Bone marrow (tissue), 2 donors: ENCODE results near the gene PLA2G12B.

ENCODE experiments used
- DNase-seq, 2 donors: peaks; one replicate each; lab custom pipeline; 2025; lab: John Stamatoyannopoulos, UW

The PLA2G12B gene

DNA sequence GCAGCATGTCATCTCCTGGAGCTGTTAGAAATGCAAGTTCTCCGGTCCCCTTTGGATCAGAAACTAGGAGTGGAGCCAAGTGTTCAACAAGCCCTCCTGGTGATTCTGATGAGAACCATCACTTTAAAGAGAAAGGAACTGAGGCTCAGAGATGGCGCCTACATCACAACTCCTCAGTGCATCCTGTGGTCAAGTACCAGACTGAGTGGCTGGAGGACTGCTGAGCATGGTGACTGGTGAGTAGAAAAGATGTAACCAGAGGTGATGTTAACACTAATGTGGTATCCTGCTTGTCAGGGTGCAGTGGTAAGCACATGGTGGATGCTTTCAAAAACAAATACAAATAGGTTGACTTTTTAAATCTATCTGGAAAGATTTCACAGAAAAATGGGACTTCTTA is 64.5 kb downstream of the PLA2G12B start:
- no peak for DNase-seq

DNA sequence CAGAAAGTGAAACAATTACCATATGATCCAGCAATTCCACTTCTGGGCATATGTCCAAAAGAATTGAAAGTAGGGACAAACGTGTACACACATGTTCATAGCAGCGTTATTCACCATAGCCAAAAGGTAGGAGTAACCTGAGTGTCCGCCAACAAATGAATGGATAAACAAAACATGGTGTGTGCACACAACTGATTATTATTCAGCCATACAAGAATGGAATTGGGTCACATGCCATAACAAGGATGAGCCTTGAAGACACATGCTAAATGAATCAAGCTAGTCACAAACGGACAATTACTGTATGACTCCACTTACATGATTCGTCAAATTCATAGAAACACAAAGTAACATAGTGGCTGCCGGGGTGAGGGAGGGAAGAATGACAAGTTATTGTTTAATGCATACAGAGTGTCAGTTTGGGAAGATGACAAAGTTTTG is 65.2 kb downstream of the PLA2G12B start:
- no peak for DNase-seq

DNA sequence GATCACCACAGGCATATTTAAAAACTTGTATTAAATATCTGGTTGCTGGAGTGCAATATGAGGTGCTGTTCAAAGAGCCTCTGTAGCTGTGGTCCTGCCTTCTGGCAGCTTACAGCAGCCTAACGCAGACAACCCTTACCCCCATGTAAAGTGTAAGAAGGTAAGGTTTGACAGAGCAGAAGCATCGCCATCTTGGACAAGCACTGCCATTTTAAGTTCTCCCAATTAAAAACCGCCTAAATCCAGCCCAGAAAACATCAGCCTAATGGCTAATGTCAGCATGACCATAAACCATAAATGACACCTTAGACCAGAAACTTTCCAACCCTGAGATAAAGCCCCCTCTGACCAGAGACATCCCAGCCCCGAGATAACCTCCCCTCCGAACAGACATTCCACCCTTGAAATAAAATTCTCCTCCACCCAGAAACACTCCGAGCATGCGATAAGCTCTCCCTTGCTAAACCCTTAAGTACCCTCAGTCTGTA is 66.4 kb downstream of the PLA2G12B start:
- DNase-seq: no peak

DNA sequence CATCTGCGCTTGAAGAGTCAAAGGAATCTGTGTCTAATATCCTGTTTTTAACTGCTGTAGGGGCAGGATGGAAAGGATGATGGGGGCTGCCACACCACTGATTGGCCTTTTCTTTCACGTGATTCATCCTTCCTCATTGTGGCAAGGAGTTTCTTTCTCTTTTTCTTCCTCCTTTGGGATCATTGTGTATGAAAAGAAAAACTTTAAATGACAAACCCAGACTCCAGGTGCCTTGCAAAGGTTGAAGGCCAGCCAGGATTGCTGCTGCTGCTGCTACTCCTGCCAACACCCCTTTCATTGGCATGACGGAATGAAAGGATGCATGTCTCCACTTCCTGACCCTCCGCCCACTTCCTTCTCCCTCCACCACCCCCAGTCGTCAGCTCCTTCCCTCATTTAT is 67.6 kb downstream of the PLA2G12B start:
- DNase-seq: peak in 1 of 2 donors; percentile 65

DNA sequence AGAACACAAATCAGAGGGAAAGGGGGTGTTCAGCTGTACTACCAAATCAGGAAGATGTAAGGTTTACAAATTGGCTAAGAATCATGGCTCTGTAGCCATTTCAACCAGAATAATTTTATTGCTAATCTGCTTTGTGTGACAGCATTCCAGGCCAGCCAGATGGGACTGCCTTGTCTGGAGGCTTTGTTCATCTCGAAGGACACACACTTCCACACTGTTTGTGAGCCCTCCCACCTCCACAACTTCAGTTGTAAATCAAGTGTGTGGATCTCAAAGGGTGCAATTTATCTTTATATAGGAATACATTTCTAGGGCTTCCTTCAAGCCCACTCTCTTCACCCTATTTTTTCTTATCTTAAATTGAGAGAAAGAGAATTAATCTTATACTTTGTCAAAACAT is 68.0 kb downstream of the PLA2G12B start:
- no peak for DNase-seq

DNA sequence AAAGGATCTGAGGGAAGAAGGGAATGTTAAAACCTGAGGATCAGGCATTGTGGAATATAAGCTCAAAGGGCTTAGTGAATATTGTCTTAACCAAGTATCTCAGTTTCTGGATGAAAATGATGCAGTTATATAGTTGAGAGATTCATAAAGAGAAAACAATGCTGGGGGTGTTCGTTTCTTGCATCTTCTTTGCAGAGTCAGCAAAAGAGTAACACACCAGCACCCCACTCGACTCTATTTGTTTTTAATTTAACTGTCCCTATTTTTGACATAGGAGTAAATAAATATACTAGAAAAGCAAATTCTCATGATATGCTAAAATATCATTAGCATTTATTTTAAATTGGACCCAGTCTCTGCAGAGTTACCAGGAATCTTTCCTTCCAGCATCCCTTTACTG is 68.7 kb downstream of the PLA2G12B start:
- no peak for DNase-seq
